Measurements from ENCODE around the gene LRRC4B.

LRRC4B gene

DNA sequence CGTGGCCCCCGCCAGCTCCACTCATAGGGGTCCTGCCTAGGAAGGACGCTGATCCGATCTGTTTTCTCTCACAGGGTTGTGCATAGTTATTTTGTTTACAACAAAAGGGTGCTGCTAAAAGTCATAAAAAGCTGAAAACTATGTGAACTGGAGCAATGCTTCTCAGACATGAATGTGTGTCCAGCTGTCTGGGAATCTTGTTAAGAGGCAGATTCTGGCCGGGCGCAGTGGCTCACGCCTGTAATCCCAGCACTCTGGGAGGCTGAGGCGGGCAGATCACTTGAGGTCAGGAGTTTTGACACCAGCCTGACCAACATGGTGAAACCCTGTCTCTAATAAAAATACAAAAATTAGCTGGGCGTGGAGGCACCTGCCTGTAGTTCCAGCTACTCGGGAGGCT lies 8.6 kb downstream of the LRRC4B start:
- DNase-seq (ENCODE audit: low read depth) = no peak
- no peak overlapping the region for H3K4me3 ChIP-seq (ENCODE audit: control insufficient read depth, low read depth, low read length)
- TF ChIP-seq, protein P1, sequence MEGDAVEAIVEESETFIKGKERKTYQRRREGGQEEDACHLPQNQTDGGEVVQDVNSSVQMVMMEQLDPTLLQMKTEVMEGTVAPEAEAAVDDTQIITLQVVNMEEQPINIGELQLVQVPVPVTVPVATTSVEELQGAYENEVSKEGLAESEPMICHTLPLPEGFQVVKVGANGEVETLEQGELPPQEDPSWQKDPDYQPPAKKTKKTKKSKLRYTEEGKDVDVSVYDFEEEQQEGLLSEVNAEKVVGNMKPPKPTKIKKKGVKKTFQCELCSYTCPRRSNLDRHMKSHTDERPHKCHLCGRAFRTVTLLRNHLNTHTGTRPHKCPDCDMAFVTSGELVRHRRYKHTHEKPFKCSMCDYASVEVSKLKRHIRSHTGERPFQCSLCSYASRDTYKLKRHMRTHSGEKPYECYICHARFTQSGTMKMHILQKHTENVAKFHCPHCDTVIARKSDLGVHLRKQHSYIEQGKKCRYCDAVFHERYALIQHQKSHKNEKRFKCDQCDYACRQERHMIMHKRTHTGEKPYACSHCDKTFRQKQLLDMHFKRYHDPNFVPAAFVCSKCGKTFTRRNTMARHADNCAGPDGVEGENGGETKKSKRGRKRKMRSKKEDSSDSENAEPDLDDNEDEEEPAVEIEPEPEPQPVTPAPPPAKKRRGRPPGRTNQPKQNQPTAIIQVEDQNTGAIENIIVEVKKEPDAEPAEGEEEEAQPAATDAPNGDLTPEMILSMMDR (conservative IDR thresholded peaks at IDR 0.05; ENCODE audit: control insufficient read depth, insufficient read depth, low read depth, low read length) = no peak

DNA sequence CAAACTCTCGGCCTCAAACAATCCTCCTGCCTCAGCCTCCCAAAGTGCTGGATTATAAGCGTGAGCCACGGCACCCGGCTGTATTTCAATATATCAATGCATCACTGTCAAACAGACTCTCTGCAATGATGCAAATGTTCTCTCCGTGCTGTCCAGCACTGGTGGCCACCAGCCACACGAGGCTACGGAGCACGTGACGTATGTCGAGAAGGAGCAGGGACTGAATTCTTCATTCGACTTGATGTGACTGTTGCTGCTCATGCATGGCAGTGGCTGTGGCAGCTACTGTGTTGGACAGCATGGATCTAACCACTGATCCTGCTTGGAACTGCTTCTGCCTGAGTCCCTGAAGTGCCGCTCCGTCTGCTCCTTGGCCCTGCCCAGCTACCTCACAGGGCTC lies 9.8 kb downstream of the LRRC4B start:
- H3K4me3 ChIP-seq (ENCODE audit: control insufficient read depth, low read depth, low read length) = no peak overlapping the region
- TF ChIP-seq, protein P1 (conservative IDR thresholded peaks at IDR 0.05; ENCODE audit: control insufficient read depth, insufficient read depth, low read depth, low read length) = no peak
- no peak for DNase-seq (ENCODE audit: low read depth)

DNA sequence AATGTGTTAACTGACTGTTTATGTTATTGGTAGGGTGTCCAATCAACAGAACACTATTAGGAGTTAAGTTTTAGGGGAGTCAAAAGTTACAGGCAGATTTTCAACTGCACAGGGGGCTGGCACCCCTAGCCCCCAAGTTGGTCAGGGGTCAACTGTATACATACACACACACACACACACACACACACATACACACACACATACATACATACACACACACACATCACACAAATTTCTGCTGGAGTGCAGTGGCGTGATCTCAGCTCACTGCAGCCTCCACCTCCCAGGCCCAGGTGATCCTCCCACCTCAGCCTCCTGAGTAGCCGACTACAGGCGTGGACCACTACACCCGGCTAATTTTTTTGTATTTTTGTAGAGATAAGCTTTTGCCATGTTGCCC lies 10.2 kb downstream of the LRRC4B start:
- TF ChIP-seq, protein P1 (conservative IDR thresholded peaks at IDR 0.05; ENCODE audit: control insufficient read depth, insufficient read depth, low read depth, low read length) = no peak
- H3K4me3 ChIP-seq (ENCODE audit: control insufficient read depth, low read depth, low read length) = no peak overlapping the region

DNA sequence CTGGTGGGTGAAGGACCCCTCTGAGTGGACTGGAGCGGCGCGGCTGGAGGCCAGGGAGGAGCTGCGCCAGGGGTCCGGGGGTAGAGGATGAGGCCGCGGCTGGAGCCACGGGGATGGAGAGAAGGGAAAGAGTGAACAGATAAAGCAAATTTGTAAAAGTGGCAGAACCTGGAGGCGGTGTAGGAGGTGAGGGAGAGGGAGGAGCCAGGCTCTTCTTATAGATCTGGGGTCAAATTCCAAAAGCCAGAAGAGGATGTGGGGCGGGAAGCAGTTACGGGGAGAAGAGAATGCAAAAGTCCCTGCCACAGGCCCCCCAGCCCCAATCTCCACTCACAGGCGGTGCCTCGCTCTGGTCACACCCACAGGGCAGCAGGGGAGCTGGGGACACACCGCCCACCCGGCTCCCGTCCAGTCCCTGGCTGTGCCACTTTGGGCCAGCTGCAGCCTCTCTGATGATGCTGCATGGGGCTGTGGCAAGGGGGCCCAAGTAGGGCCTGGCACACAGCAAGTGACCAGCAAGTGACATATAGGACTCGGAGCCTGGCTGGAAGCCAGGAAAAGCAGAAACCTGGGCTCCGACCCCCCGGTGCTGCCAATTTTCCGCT lies 11.1 kb downstream of the LRRC4B start:
- DNase-seq (ENCODE audit: low read depth) = no peak
- TF ChIP-seq, protein P1 (conservative IDR thresholded peaks at IDR 0.05; ENCODE audit: control insufficient read depth, insufficient read depth, low read depth, low read length) = no peak
- no peak overlapping the region for H3K4me3 ChIP-seq (ENCODE audit: control insufficient read depth, low read depth, low read length)

More for the DNA sequence above, 10.2 kb downstream of the LRRC4B start:
- DNase-seq (ENCODE audit: low read depth) = no peak

DNA sequence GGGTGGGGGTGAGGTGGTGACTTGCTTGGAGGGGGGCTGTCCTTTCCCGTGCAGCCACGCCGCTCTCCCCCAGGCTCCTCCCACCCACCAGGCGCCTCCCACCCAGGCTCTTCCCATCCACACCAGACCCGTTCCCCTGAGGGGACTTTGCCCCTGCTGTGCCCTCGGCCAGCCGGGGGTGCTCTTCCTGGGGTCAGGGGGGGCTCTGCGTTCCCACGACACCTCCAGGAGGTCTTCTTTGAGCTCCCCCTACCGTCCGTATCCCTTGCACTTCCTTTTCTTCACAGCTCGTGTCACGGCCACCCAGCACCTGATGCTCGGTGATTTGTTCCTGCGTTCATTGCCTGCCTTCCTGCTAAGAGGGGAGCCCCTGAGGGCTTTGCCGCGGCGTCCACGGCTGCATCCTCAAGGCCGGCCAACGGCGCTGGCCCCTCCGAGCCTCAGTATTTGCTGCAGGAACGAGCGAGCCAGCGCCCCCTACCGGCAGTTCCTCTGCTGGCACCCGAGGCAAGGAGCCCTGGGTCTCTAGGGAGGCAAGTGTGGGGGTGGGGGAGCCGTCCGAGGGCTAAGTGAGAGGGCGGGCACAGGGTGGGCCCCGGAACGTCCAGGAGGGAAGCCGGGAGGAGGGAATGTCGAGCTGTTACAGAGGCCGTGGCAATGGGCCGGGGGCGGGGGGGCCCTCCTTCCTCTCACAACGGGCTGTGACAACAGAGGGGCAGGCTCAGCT lies 11.8 kb downstream of the LRRC4B start:
- TF ChIP-seq, protein P1 (conservative IDR thresholded peaks at IDR 0.05; ENCODE audit: control insufficient read depth, insufficient read depth, low read depth, low read length) = peak; percentile 65
- H3K4me3 ChIP-seq (ENCODE audit: control insufficient read depth, low read depth, low read length) = peak overlapping the region; percentile 41
- peak; percentile 51 for DNase-seq (ENCODE audit: low read depth)

DNA sequence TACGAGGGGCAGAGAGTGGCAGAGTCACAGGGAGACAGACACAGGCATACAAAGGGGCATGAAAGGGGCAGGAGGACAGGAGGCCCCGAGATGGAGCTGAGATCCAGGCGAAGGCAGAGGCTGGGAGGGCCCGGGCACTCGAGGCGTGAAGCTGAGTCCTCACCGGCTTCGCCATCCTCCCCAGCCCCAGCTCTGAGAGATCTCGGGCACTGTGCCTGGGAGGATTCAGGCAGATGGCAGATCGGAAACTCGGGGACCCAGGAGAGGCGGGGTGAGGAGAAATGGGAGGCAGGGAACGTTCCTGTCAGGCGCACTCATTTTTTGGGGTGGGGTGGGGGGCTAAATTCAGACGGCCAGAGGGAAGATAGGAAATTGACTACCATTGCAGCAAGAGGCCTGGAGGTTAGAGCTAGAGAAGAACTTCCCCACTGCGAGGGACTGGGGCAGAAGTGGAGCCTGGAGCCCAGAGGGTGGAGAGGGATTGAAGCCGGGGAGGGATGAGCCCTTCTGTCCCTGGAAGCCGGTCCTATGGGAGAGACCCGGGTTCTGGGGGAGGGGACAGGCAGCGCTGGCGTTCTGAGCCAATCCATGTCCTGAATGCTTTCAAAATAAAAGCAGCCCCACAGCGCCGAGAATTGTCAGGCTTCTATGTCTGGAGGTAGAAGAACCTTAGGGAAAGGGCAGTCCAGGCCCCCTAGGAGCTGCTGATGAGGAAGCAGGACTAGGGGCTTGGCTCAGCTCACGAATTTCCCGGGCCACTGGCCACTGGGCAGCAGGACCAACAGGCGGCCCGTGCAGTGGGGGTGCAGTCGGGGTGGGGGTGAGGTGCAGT lies 12.6 kb downstream of the LRRC4B start:
- DNase-seq (ENCODE audit: low read depth) = no peak
- H3K4me3 ChIP-seq (ENCODE audit: control insufficient read depth, low read depth, low read length) = no peak overlapping the region
- TF ChIP-seq, protein P1 (conservative IDR thresholded peaks at IDR 0.05; ENCODE audit: control insufficient read depth, insufficient read depth, low read depth, low read length) = no peak
